ENCODE results near the gene TAF4.

Gene TAF4

DNA sequence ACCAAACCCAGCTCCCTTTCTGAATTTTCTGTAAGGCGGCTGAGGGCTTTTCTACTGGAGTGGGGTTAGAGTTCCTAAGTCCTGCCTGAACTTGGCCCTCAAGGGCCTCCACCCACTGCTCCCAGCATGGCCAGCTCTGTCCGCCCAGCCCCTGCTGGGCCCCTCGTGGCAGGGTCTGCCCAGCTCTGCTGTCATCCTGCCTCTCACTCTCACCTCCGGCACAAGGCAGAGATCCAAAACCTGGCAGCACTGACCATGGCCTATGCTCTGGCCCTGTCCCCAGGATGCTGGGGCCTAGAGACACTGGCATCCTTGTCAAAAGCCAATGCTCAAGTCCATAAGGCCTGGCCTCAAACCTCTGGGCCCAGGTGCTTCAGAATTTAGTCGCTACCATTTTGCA is 61.1 kb downstream of the TAF4 start:
- CTCF ChIA-PET: no interaction called here
- Histone ChIP-seq H3K4me3 (ENCODE audit: low read depth, low read length) (no peak overlapping the region), H3K4me1 (ENCODE audit: control insufficient read depth, insufficient read depth, low read length) (no peaks in the 10 kb centered on the region), H3K36me3 (ENCODE audit: control insufficient read depth in 2 of 2, insufficient read depth in 1 of 2, low read length in 2 of 2) (peaks cover 10 to 96% of the 10 kb centered on the region in 2 experiments), H3K9me3 (ENCODE audit: control insufficient read depth, insufficient read depth, low read depth, low read length) (no peaks in the 10 kb centered on the region), H3K27ac (ENCODE audit: extremely low read depth, low read depth, low read length) (no peak overlapping the region)
- TF ChIP-seq PRDM2 (tag by site-specific recombination; IDR thresholded peaks at IDR 0.05; ENCODE audit: borderline replicate concordance): no peak
- no peak for TF ChIP-seq GLI4 (tag by site-specific recombination; IDR thresholded peaks at IDR 0.05)
- no peak for TF ChIP-seq ZNF580 (tag by site-specific recombination; IDR thresholded peaks at IDR 0.05)
- TF ChIP-seq ZBTB48 (tag by site-specific recombination; IDR thresholded peaks at IDR 0.05): no peak
- no peak for TF ChIP-seq ZNF600 (tag by site-specific recombination; IDR thresholded peaks at IDR 0.05)
- TF ChIP-seq ZNF596 (tag by site-specific recombination; IDR thresholded peaks at IDR 0.05): no peak
- TF ChIP-seq ZNF155 (tag by site-specific recombination; IDR thresholded peaks at IDR 0.05): no peak
- TF ChIP-seq SP7 (tag by site-specific recombination; IDR thresholded peaks at IDR 0.05): no peak
- no peak for TF ChIP-seq SALL2 (tag by site-specific recombination; IDR thresholded peaks at IDR 0.05; ENCODE audit: borderline replicate concordance)
- TF ChIP-seq ZFP69B (tag by site-specific recombination; IDR thresholded peaks at IDR 0.05): no peak
- no peak for TF ChIP-seq OVOL3 (tag by site-specific recombination; IDR thresholded peaks at IDR 0.05)
- TF ChIP-seq ZNF23 (tag by site-specific recombination; IDR thresholded peaks at IDR 0.05; ENCODE audit: borderline replicate concordance): no peak
- TF ChIP-seq ZNF274 (IDR thresholded peaks at IDR 0.05; ENCODE audit: low read length): no peak
- TF ChIP-seq ZNF274 (tag by site-specific recombination; IDR thresholded peaks at IDR 0.05; ENCODE audit: borderline replicate concordance): no peak
- TF ChIP-seq IKZF3 (tag by site-specific recombination; IDR thresholded peaks at IDR 0.05): no peak
- TF ChIP-seq ZNF76 (tag by site-specific recombination; IDR thresholded peaks at IDR 0.05; ENCODE audit: borderline replicate concordance, low read depth): no peak
- no peak for TF ChIP-seq ZNF311 (tag by site-specific recombination; IDR thresholded peaks at IDR 0.05; ENCODE audit: borderline replicate concordance)
- no peak for TF ChIP-seq ZNF529 (tag by site-specific recombination; IDR thresholded peaks at IDR 0.05; ENCODE audit: insufficient replicate concordance)
- TF ChIP-seq PBX3 (CRISPR knock-in tag; IDR thresholded peaks at IDR 0.05): no peak
- no peak for TF ChIP-seq ZNF426 (tag by site-specific recombination; IDR thresholded peaks at IDR 0.05)
- TF ChIP-seq ZNF544 (tag by site-specific recombination; IDR thresholded peaks at IDR 0.05): no peak
- POLR2A ChIA-PET: interaction anchor here (1.0 kb wide), 1 partner anchor 62 kb away, joined by 3 read pairs; no protein-coding TSS in a partner anchor

All from HEK293 (cell line).